ENCODE results near the gene RYR2.

RYR2 gene

DNA sequence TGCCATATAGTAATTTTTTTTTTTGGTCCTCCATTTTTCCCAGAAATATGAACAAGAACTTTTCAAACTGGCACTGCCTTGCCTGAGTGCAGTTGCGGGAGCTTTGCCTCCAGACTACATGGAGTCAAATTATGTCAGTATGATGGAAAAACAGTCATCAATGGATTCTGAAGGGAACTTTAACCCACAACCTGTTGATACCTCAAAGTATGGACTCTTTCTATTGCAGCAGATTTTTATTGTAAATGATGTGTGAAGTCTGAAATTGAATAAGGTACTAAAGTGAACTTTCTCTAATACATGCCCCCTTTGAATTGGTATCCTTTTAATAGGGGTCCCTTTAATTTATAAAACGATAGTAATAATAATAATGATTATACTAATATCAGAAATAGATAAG is 613.8 kb downstream of the RYR2 start:
- no peak for DNase-seq (ENCODE audit: low read depth, low spot score)

DNA sequence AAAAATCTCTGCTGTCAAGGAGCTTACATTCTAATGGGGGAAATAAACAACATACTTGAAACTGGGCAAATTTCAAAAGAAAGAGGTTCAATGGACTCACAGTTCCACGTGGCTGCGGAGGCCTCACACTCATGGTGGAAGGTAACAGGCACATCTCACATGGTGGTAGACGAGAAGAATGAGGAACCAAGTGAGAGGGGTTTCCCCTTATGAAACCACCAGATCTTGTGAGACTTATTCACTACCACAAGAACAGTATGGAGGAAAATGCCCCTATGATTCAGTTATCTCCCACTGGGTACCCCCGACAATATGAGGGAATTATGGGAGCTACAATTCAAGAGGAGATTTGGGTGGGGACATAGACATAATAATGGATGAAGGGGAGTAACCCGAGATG is 622.4 kb downstream of the RYR2 start:
- DNase-seq (ENCODE audit: low read depth, low spot score): no peak

DNA sequence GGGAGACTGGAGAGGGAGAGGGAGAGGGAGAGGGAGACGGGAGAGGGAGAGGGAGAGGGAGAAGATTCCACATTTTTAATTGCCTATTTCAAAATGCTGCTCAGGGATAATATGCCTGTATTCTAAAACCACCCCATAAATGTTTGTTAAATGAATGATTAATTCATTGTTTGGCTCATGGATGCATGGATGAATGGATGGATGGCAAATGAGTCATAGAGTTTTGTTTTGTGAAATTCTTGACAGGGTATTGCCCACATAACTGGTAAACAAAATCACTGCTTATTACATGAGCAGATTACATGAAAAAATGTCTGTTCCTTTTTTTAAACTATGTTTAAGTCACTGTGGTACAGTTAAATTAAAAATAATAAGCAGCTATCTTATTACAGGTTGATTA is 628.3 kb downstream of the RYR2 start:
- no peak for DNase-seq (ENCODE audit: low read depth, low spot score)

GRCh38 chr1:237671262-237671661 is 629.3 kb downstream of the RYR2 start:
- no peak for DNase-seq (ENCODE audit: low read depth, low spot score)

DNA sequence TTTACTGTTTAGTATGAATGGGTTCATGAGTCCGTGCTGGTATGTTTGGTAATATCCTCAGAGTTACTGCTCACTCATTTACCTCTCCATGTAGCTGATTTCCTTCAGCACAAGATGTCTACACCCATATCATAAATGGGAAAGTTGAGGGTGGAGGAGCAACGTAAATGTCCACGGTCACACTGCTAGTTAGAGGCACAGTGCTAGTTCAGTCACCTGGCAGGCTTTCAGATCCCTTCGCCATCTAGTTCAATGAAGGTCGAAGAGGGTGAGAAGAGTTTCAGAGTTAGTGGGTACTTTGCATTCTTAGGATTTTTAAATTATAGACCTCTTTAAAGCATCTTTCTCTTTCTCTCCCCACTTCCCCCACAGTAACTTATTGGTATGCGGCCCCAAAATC is 630.0 kb downstream of the RYR2 start:
- no peak for DNase-seq (ENCODE audit: low read depth, low spot score)

GRCh38 chr1:237672748-237673147 is 630.8 kb downstream of the RYR2 start:
- DNase-seq (ENCODE audit: low read depth, low spot score): no peak

GRCh38 chr1:237673631-237674030 is 631.6 kb downstream of the RYR2 start:
- no peak for DNase-seq (ENCODE audit: low read depth, low spot score)

GRCh38 chr1:237677979-237678378 is 636.0 kb downstream of the RYR2 start:
- DNase-seq (ENCODE audit: low read depth, low spot score): no peak

- DNase-seq (ENCODE audit: low read depth, low spot score): no peak
Measured at GRCh38 chr1:237679687-237680086, 637.7 kb downstream of the RYR2 start.

- no peak for DNase-seq (ENCODE audit: low read depth, low spot score)
Measured at GRCh38 chr1:237681210-237681609, 639.2 kb downstream of the RYR2 start.

DNA sequence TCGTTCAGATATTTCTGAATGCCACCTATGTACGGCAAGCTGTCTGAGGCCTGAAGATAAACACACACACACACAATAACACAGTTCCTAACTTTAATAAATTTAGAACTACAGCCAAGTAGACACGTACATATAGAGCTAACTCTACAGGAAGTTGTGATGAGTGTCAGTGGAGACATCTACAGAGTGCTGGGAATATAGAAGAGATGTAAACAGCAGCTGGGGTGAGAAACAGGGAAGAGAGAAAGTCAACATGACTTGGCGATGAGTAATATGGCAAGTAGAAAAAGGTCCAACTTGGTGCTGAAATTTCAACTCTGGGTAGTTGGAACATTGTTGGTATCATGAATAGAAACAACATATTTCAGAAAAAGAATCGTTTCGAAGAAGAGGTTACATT is 642.3 kb downstream of the RYR2 start:
- DNase-seq (ENCODE audit: low read depth, low spot score): no peak

- no peak for DNase-seq (ENCODE audit: low read depth, low spot score)
Measured at GRCh38 chr1:237685551-237685950, 643.6 kb downstream of the RYR2 start.

GRCh38 chr1:237687804-237688203 is 645.8 kb downstream of the RYR2 start:
- DNase-seq (ENCODE audit: low read depth, low spot score): no peak

DNA sequence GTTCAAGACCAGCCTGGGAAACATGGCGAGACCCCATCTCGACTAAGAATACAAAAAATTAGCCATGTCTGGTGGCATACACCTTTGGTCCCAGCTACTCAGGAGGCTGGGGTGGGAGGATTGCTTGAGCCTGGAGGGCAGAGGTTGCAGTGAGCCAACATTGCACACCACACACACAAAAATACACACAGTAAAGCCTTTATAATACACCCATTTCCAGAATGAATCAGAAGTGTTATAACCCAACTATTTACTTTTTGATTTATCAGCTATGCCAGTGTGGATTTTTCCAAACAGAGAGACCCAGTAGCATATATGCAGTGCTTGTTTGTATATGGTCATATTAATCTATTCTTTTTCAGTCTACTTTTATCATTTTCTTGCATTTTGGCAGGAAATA is 648.7 kb downstream of the RYR2 start:
- no peak for DNase-seq (ENCODE audit: low read depth, low spot score)

- DNase-seq (ENCODE audit: low read depth, low spot score): no peak
Measured at GRCh38 chr1:237692255-237692654, 650.3 kb downstream of the RYR2 start.

- no peak for DNase-seq (ENCODE audit: low read depth, low spot score)
Measured at GRCh38 chr1:237695878-237696277, 653.9 kb downstream of the RYR2 start.

DNA sequence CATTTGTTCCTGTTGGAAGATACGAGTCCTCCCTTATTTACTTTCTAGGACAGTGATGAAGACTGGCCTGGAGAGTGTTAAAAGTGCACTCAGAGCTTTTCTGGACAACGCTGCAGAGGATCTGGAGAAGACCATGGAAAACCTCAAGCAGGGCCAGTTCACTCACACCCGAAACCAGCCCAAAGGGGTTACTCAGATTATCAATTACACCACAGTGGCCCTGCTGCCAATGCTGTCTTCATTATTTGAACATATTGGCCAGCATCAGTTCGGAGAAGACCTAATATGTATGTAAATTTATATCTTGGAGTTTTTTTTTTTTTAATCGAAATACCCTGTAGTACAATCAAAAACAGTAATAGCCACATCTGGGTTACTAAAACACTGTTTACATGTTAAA is 658.2 kb downstream of the RYR2 start:
- DNase-seq (ENCODE audit: low read depth, low spot score): no peak

- no peak for DNase-seq (ENCODE audit: low read depth, low spot score)
Measured at GRCh38 chr1:237701534-237701933, 659.5 kb downstream of the RYR2 start.

GRCh38 chr1:237702161-237702560 is 660.2 kb downstream of the RYR2 start:
- no peak for DNase-seq (ENCODE audit: low read depth, low spot score)

- DNase-seq (ENCODE audit: low read depth, low spot score): no peak
Measured at GRCh38 chr1:237705462-237705861, 663.5 kb downstream of the RYR2 start.

DNA sequence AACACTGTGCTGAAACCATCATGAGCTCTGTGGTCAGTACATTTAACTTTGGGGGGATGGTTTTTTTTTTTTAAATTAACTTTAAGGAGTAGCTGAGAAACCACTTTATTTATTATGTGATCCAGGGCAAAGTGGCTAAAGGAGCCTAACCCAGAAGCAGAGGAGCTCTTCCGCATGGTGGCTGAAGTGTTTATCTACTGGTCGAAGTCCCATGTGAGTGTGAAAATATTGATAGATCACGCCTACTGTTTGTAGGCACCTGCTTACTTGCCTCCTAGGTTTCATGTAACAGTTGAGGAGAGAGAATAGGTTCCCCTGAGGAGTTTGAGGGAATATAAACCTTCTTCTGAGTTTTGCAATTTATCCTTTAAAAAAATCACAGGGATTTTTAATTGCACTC is 667.4 kb downstream of the RYR2 start:
- no peak for DNase-seq (ENCODE audit: low read depth, low spot score)

DNA sequence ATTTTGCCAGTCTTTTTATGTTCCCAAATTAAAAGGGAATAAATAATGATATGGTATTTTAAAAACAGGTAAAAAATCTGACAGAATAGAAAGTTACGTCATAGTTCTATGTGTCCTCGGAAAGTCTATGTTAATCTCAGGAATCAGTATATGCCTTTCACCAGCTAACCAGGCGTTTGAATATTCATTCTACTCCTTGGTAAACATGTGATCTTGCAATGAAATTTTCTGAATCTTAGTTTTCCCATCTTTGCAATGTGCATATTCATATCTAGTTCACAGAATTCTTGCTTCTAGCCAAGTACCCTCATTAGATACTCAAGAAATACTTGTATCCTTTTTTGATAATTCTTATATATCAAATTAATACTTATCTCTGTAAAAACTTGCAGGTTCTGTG is 669.3 kb downstream of the RYR2 start:
- DNase-seq (ENCODE audit: low read depth, low spot score): no peak

GRCh38 chr1:237712082-237712481 is 670.1 kb downstream of the RYR2 start:
- no peak for DNase-seq (ENCODE audit: low read depth, low spot score)

- no peak for DNase-seq (ENCODE audit: low read depth, low spot score)
Measured at GRCh38 chr1:237712586-237713157, 670.7 kb downstream of the RYR2 start.
